Measurements from ENCODE around the gene GARNL3. TPM values are rescaled to one million over a fixed set of nuclear protein-coding genes. Genes with fewer than 3 reads are reported as not detected.

GARNL3 gene
- total RNA-seq, 1 donor from 2014 or later = 21.4 TPM

GRCh38 chr9:127428348-127428747, 163.8 kb downstream of the GARNL3 start:
- no peak for TF ChIP-seq CTCF (IDR thresholded peaks at IDR 0.05; ENCODE audit: unreplicated experiment)
- no peak overlapping the region for H3K4me3 Mint-ChIP-seq (ENCODE audit: low read depth)

GRCh38 chr9:127430415-127430814, 165.8 kb downstream of the GARNL3 start:
- peaks cover 6% of the 10 kb centered on the region for H3K4me1 Mint-ChIP-seq (ENCODE audit: low read depth)
- H3K9me3 Mint-ChIP-seq (ENCODE audit: low read depth) = no peaks in the 10 kb centered on the region
- no peak for TF ChIP-seq CTCF (IDR thresholded peaks at IDR 0.05; ENCODE audit: unreplicated experiment)
- H3K36me3 Mint-ChIP-seq (ENCODE audit: insufficient read depth) = peaks cover 30% of the 10 kb centered on the region
- H3K27ac Mint-ChIP-seq = no peak overlapping the region
- no peaks in the 10 kb centered on the region for H3K27me3 Mint-ChIP-seq
- DNase-seq (ENCODE audit: low spot score, unreplicated experiment) = no peak
- H3K4me3 Mint-ChIP-seq (ENCODE audit: low read depth) = no peak overlapping the region

More at GRCh38 chr9:127428348-127428747, 163.8 kb downstream of the GARNL3 start:
- Mint-ChIP-seq H3K4me1 (ENCODE audit: low read depth) (peaks cover 18% of the 10 kb centered on the region), H3K27me3 (no peaks in the 10 kb centered on the region), H3K36me3 (ENCODE audit: insufficient read depth) (peaks cover 18% of the 10 kb centered on the region), H3K27ac (no peak overlapping the region), H3K9me3 (ENCODE audit: low read depth) (no peaks in the 10 kb centered on the region)
- no peak for DNase-seq (ENCODE audit: low spot score, unreplicated experiment)

GRCh38 chr9:127437497-127438264, 173.1 kb downstream of the GARNL3 start:
- DNase-seq (ENCODE audit: low spot score, unreplicated experiment) = no peak
- Mint-ChIP-seq H3K4me1 (ENCODE audit: low read depth) (no peaks in the 10 kb centered on the region), H3K9me3 (ENCODE audit: low read depth) (no peaks in the 10 kb centered on the region), H3K27ac (no peak overlapping the region), H3K36me3 (ENCODE audit: insufficient read depth) (peaks cover 40% of the 10 kb centered on the region), H3K4me3 (ENCODE audit: low read depth) (no peak overlapping the region), H3K27me3 (no peaks in the 10 kb centered on the region)
- no peak for TF ChIP-seq CTCF (IDR thresholded peaks at IDR 0.05; ENCODE audit: unreplicated experiment)

GRCh38 chr9:127438394-127438793, 173.8 kb downstream of the GARNL3 start:
- peaks cover 41% of the 10 kb centered on the region for H3K36me3 Mint-ChIP-seq (ENCODE audit: insufficient read depth)
- no peaks in the 10 kb centered on the region for H3K9me3 Mint-ChIP-seq (ENCODE audit: low read depth)

More at GRCh38 chr9:127438394-127438793, 173.8 kb downstream of the GARNL3 start:
- Mint-ChIP-seq H3K4me1 (ENCODE audit: low read depth) (no peaks in the 10 kb centered on the region), H3K27ac (peak overlapping the region; percentile 2), H3K4me3 (ENCODE audit: low read depth) (no peak overlapping the region), H3K27me3 (no peaks in the 10 kb centered on the region)
- DNase-seq (ENCODE audit: low spot score, unreplicated experiment) = no peak
- TF ChIP-seq CTCF (IDR thresholded peaks at IDR 0.05; ENCODE audit: unreplicated experiment) = no peak

Other genes starting within 250 kb of the GARNL3 start
- 4.7 and 5.3 TPM in 2 replicates for gene ANGPTL2, start 142.1 kb upstream of the GARNL3 start, total RNA-seq
- 48.0 and 50.7 TPM in 2 replicates for gene SLC2A8, start 132.4 kb downstream of the GARNL3 start, total RNA-seq
- gene ZNF79, start 159.6 kb downstream of the GARNL3 start, total RNA-seq = 12.4 and 12.7 TPM in 2 replicates
- 1,044 and 1,067 TPM in 2 replicates for gene RPL12, start 186.6 kb downstream of the GARNL3 start, total RNA-seq
- 28.5 TPM in 2 replicates for gene LRSAM1, start 186.7 kb downstream of the GARNL3 start, total RNA-seq

Measured in progenitor cell of endocrine pancreas (in vitro differentiated cells).